NCI-H2227 (cell line): ENCODE measurements around the gene KY.

Source experiments
- DNase-seq: peaks from one replicate; lab custom pipeline; 2025; ENCODE audit not compliant: unreplicated experiment; lab: John Stamatoyannopoulos, UW

Gene KY

DNA sequence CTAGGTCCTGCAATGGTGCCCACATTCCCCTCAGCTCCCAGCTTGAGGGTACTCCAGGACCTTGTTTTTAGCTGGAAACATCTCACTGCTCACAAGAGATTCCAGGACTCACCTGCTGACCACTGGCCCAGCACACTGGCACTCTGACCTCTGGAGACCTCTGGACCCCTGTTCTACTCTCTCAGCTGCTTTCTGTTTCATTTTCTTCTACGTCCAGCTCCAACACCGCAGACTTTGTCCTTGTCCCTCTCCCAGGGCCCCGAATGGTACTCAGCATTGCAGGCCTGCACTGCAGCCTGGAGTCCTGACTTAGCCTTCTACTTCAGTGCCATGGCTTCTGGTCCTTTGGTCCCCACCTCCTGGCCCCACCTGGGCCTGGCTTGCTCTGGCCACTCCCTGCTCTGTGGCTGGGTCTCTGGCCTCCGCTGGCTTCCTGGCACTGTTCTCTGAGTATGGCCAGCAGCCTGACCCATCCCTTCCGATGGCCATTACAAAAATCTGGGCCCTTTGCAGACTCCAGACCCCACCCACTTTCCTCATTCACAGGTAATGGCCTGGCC lies 27.9 kb downstream of the KY start:
- DNase-seq: no peak

DNA sequence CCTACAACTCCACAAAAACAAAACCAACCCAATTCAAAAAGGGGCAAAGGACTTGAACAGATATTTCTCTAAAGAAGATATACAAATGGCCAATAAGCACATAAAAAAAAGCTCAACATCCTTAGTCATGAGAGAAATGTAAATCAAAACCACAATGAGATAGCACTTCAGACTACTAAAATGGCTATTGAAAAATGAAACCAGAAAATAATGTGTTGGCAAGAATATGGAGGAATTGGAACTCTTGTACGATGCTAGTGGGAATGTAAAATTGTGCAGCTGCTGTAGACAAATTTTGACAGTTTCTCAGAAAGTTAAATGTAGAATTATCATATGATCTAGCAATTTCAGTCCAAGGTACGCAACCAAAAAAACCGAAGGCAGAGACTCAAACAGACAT lies 29.0 kb downstream of the KY start:
- no peak for DNase-seq

DNA sequence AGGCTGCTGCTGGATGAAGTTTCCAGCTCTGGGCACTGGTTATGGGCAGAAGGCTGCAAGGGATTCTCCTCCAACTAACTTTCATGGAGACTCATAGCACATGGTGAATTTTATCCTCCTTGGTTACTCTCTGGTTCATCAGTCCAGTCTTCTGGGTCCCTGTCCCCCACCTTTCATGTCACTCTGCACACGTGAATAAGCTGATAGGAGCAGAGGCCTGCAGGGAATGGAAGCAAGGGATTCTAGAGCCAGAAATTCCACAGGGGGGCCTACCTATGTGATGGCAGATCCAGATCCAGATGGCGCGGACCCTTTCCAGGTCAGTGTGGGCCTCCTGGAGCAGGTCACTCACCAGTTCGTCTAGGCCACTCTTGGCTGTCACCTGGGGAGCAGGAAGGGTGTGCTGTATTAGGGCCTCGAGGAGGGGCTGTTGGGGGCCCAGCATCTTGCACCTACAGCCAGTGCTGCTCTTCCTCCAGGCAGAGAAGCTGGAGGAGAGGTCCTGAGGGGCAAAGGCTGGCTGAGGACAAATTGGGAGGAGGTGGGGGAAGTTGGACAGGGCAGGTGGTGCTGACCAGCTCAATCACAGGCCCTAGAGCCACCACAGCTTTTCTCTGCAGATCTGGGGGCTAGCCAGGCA lies 30.2 kb downstream of the KY start:
- no peak for DNase-seq

DNA sequence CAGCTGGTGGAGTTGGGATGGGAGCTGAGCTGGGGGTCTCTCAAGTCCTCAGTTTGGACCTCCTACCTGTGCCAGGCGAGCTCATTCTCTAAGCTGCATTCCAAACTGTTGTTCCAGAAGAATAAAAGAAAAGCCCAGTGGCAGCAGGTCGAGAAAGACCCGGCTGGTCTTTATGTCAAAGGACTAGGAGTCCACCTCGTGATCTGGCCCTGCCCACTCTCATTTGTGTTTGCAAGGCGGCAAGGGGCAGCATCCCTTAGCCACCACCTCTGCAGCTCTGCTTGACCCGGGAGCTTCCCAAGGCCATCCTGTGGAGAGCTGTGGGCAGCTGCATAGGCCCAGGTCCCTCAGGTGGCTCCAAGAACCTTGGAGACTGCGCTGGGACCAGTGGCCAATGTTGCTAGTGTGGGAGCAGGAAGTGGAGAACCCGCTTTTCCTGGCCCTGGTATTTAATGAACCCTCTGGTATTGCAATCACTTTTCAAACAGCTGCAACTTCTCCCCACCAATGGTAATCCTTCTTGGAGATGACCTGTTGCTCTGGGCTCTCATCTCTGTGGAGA lies 30.9 kb downstream of the KY start:
- no peak for DNase-seq

DNA sequence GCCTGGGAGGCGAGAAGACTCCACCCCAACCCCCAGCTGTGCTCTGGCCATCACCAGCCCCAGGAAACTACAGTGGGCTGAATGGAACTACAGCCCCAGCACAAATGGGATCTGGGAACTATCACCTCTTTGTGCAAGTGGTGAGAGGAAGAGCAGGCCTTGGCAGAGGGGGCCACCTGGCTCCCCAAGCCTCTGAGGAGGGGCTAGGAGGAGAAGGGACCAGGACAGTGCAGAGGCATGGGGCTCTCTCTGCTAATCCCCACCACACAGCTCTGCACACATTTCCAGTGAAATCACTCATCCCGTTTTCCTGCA lies 31.6 kb downstream of the KY start:
- no peak for DNase-seq

DNA sequence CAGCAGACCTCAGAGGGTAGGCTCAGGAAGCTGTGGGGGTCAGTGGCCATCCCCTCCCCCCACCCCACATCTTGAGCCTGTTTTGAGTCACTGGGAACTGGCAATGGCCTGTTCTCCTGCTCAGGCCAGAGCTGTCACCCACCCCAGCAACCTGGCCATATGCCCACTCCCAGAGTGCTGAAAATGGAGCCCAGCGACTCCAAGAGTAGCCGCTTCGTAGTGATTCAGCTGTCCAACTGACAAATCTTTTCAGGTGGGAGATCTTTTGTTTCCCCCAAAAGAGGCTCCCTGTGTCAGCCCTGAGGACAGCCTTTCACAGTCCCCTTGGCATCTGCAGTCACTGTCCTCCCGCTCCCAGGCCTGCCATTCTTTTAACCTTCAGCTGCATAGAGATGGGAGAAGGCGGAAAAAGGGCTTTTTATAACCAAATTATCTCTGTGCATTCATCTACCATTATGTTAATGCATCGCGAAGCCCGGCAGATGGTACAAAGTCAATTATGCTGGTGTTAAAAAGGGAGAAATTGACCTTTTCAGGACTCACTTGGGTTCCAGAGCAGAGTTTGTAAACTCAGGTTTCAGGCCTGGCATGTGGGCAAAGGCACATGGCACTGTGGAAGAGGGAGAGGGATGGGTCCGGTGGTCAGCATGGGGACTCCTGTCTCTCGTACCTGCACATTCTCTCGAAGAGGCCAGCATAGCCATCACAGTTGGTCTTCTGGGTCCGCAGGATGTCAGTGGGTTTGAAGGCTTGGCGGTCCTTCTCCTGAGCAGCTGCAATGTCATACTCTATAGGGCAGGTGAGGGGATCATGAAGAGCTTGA lies 32.1 kb downstream of the KY start:
- DNase-seq: no peak

DNA sequence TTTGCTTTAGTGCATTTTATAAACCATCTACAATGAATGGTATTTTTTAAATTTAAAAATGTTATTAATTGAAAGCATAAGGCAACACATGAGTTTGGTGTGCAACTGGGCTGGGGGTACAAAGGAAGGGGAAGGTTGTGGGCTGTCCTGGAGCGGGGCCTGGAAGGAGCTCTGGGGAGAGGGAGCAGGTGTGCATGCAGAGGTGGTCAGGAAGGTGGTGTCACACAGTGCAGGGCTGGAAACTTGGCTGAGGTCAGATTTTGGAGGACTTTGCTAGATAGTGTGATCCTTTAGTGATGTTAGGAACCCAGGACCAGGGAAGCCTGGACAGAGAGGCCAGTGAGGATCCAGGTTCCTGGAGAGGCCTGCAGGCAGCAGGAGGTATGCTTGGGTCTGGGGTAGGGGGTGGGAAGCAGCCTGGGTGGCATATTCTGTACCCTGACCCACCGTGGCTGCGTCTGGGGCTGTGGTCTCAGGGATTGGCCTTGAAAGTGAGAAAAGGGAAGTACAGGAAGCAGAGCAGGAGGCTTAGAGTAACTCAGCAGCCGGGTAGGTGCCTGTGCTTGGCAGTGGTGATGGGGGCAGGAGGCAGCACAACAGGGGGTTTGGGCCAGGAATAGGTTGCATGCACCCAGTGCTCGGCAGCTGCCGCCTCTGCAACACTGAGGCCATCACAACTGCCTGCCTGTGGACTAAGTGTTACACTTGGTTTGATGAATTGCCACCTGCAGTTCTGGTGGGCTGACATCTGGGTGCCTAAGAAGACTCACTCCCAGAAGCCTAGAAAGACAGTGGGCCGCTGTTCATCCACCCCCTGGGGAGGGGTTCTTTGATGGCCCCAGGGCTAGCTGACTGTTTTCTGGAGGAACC lies 33.0 kb downstream of the KY start:
- no peak for DNase-seq

DNA sequence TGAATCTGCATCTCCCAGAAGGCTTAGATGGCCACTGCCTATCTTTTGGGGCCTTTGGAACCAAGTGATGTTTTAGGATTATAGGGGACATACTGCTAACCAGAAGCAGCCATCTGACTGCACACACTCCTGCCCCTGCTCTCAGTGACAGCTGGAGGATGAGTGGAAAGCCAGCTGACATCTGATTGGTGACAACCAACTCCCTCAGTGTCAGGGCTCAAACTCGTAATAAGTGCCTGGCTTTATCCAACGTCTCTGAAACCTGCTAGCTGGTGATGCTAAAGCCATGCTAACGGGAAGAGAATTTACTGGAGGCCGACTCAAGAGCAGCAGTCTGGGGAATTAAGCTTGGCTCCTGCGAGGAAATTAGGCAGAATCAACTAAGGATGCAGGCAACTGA lies 35.1 kb downstream of the KY start:
- no peak for DNase-seq

DNA sequence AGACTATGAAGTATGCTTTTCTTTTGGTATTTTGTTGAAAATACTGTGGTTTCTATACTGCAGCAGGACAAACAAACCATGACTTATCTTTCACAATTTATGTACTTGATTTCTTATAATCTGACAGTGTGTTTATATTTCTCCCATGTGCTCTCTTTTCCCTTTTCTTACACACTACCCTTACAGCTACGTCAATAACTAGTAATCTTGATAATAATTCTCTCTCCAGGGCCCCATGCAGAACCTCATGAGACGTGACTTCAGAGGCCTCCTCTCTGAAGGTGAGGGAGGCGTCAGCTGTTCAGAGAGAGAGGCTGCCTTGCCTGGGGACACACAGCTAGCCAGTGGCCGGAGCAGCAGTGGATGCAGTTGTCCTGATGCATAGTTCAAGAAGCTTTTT lies 35.9 kb downstream of the KY start:
- no peak for DNase-seq

DNA sequence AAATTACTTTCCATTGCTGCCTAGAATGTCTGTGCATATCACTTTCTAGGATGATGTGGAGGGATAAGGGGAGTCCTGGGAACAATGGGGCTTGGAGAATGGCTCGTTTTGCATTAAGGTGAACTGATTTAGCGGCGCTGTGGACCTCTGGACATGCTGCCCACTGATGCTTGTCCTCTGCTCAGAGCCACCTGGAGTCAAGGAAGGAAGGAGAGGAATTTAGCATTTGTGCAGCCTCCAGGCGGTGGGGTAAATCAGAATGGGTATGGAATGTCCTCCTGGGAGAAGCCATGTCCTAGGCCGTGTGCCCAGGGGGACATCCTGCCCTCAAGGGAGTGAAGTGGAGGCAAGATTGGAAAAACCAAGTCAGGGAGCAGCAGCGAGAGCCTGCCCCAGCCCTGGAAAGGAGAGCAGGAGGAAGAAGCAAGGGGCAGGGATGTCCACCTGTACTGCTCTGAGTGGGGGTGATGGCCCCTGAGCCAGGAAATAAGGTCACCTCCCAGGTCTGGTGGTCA lies 37.8 kb downstream of the KY start:
- DNase-seq: no peak

DNA sequence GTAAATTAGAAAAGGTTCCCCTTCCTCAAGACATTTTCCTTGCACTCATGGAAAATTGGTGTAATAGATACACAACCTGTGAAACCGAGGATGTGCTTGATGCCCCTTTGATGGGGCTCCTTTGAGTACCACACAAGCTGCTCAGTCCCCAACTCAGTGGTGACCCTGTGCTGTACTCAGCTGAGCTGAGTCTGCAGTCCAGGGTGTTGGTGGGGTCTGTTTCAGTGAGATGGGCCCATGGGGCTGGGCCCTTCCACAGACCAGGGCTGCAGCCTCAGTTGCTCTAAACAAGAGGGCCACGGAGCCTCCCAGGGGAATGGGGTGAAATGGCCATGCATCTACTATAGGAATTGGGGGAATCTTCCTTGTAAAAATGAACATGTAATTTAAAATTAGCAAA lies 39.3 kb downstream of the KY start:
- DNase-seq: no peak

DNA sequence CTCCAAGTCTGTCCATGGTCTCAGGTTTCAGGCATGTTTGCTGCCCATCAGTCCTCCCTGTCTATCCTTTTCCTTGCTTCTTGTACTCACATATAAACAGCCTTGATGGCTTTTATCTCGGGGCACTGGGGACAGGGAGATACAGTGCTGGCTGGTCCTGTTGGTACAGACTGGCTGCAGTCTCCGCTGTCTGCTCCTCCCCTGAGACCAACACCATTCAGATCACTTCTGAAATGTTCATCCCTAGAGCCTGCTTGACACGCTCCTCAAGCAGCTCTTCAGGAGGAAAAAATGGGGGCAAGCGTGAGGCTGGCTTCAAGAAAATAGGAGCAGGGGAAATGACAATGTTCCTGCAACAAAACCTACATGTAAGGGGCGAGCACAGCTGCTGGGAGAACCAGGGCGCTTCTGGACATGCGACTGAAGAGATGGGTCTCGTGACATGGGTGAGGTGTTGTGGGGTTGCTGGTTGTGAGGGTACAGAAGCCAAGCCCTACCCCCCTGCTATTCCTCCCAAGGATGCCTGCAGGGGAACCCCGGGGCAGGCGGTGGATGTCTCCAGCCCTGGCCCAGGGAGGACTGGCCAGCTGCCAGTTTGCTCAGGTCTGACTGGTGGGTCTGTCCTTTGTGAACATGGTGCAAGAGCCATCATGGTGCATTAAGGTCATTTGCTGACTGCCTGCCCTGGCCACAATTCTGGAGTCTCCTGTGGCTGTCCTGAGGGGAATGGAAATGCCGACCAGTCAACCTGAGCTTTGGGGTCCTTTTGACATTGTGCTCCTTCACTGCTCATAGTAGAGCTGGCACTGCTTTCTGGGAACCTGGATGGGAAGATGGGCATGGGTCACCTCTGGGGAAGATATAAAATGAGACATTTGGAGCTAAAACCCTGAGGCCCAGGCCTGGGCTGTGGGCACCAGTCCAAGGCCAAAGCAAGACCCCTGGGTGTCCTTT lies 40.1 kb downstream of the KY start:
- DNase-seq: no peak

DNA sequence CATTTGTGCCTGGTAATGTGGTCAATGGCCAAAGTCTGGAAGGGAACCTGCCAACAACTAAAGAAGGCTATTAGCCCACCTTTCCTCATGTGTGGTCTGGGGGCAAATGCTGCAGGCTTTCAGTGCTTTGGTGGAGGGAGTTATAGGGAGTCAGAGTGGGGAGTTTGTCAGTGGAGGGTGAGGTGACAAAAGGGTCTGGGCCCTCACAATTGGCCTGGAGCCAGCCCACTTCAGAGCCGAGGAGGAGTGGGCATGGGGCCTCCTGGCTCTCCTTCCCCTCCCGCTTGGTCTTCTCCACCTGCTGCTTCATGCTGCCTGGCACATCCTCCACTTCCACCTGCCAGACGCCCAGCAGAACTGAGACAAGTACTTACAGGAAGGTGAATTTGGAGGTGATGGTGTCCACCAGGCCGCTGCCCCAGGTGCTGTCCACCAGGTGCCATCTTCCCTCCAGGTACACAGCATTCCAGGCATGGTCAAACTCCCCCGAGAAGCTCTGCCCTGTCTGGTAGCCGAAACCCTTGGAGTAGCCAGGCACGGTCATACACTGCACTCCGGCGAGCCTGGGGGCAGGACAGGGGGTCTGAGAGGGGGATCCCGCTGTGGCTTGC lies 40.9 kb downstream of the KY start:
- no peak for DNase-seq

DNA sequence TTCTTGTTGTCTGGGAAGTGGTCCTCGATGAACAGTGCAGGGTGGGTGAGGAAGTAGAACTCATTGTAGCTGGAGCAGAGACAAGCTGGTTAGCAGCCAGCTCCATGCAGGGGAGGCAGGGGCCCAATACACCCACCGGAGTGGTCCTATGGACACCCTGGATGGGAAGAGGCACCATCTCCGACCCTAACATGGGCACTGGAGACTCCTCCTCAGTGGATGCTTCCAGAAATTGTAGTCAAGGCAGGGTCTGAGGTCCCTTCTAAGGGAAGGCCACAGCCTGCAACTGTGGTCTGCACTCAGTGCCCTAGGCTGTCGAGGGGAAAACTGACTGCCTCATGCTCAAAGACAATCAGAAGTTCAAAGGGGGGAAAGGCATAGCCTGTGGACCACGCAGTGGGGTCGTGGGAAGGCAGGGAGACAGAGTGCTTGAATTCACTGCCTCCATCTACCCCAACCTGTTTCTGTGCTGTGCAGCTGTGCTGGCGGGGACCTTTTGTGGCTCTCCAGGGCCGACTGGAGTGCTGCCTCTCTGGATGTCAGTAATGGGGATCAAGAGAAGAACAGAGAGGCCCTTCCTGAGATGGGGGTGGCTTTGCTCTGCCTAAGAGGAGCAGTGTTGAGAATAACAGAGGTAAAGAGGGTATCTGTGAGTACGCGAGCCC lies 41.9 kb downstream of the KY start:
- no peak for DNase-seq

DNA sequence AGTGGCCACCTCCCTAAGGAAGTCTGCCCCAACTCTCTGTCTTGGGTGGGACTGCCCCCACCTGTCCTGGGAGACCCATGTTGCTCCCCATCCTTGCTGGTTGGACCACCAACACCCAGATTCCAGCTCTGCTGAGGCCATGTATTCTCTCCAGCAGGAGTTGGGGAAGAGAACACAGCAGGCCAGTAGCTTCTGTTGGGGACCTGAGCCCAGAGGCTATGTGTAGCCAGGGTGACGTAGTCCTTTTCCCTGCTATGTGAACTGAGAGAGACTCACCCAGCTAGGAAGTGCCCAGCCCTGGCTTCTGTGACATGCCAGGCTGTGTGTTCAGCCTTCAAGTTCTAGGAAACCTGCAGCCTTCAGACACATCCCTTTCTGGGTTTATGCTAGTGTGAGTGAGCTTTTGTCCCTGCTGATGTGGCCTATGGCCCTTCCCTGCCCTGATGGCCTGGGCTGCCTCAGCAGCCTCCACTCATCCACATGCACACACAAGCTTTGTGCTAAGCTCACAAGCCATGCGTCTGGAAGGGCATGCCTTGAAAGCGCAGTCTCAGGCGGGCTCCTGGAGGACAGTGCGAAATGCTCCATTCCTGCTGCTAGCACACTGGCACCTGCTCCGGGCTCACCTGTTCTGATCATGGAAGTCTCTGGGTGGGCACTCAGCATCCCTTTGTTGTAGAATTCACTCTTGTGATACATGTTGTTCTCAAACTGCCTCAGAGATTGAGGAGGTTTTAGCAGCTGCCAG lies 42.6 kb downstream of the KY start:
- no peak for DNase-seq

DNA sequence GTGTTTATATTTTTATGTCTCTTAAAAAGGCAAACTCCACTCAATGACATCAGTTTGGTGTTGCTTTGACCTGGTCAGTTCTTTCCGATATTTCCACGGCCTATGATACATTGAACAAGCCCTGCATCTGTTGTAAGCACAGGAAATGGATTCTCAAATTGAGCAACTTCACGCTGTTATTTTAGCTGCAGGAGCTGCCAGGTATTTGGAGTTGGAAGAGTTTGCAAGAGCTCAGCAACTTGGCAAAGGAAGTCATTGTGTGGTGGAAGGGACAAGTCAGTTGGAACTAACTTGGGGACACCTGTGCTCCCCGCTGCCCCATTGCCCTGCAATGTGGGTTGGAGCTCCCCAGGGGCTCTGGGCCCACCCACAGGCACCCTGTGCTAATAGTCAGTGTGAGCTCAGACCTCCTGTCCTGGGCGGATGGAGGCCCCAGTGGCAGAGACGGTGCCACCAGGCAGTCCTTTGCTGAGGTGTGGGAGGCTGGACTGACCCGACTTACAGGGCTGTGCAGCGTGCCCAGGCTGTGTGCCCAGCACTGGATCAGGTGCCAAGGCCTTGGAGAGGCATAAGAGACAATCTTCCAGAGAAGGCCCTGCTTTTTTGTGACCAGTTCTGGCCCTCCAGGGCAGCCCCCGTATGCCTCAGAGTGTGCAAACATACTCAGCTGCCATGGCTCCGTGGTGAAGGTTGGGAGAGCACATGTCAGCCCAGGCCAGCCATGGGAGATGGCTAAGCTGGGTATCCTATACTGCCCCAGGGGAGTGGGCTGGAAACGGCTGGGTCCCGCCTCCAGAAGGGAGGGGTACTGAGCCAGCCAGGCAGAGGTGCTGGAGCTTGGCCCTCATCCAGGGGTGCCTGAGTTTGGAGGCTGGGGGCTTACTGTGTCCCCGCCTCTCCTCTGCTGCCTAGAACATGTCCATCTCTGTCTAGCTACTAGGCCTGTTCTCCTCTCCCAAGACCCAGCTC lies 43.5 kb downstream of the KY start:
- DNase-seq: no peak
